H1 (cell line): ENCODE measurements around the gene SEL1L2. TPM values are rescaled to one million over a fixed set of nuclear protein-coding genes. Genes with fewer than 3 reads are reported as not detected.

Source experiments
- polyA plus RNA-seq, 7 experiments: library from polyadenylated mRNA; depleted of rRNA in 3 of 7; stranded (reverse) in 5 of 7; unstranded in 2 of 7; fragments of >200 nt in 5 of 7; fragments of 200-250 nt in 2 of 7; gene quantifications; 1 replicate in 5 of 7; 2 replicates in 1 of 7; 4 replicates in 1 of 7; pipeline versions ENCODE4 v1.2.1 to v1.2.3, GENCODE V29; 2011 to 2013; ENCODE audit warnings: missing spikeins in 2 of 7, mixed read lengths in 2 of 7
- total RNA-seq: library from RNA; stranded (reverse); fragmentation: NEBNext Ultra II Directional; extraction: Animal tissue kit (Norgen Biotek cat#: 25700); gene quantifications from 2 replicates; pipeline ENCODE4 v1.2.1, GENCODE V29; 2021
- TF ChIP-seq, protein P1 (sequence below), 3 experiments: IDR thresholded peaks; 1 replicate in 2 of 3; 2 replicates in 1 of 3; pipeline versions ENCODE4 v1.5.1 to v1.6.1; 2011; ENCODE audit warnings: low read length in 3 of 3, mild to moderate bottlenecking in 3 of 3, inconsistent platforms in 2 of 3, low read depth in 1 of 3, moderate library complexity in 1 of 3; ENCODE audit not compliant: insufficient read depth in 1 of 3; ENCODE audit errors: control extremely low read depth in 1 of 3

SEL1L2 gene
- total and polyA plus RNA-seq, 2 of the 8 experiments (the other 6 are each of a cell fraction or from before 2014, with no cell fraction given) = not detected

DNA sequence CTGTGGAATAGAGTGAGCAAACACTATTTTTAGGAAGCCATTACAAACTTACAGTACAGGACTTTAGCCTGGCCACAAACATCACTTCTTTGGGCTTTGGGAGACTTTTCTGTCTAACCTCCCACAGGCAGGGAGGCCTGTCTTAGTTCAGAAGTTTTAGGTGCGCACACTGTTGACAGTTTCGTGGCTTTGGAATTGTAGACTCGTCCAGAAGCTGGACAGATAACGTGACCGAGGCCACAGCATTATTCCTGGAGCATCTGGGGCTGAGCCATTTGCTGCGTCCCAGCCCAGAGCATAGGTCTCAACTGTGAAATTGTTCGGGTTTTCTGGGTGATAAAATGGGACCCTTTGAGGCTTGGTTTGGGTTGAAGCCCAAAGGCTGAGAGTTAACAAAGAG is 151.8 kb downstream of the SEL1L2 start (continued):
- TF ChIP-seq, protein P1, sequence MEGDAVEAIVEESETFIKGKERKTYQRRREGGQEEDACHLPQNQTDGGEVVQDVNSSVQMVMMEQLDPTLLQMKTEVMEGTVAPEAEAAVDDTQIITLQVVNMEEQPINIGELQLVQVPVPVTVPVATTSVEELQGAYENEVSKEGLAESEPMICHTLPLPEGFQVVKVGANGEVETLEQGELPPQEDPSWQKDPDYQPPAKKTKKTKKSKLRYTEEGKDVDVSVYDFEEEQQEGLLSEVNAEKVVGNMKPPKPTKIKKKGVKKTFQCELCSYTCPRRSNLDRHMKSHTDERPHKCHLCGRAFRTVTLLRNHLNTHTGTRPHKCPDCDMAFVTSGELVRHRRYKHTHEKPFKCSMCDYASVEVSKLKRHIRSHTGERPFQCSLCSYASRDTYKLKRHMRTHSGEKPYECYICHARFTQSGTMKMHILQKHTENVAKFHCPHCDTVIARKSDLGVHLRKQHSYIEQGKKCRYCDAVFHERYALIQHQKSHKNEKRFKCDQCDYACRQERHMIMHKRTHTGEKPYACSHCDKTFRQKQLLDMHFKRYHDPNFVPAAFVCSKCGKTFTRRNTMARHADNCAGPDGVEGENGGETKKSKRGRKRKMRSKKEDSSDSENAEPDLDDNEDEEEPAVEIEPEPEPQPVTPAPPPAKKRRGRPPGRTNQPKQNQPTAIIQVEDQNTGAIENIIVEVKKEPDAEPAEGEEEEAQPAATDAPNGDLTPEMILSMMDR (IDR thresholded peaks at IDR 0.05; ENCODE audit: control extremely low read depth in 1 of 3, insufficient read depth in 1 of 3, low read depth in 1 of 3, low read length in 3 of 3) = no peak
